ENCODE measurements around the gene COL7A1. TPM values are rescaled to one million over a fixed set of nuclear protein-coding genes. Genes with fewer than 3 reads are reported as not detected.

COL7A1 gene
- polyA plus RNA-seq, 3 donors = 15.5 to 31.0 (median 30.0) TPM

DNA sequence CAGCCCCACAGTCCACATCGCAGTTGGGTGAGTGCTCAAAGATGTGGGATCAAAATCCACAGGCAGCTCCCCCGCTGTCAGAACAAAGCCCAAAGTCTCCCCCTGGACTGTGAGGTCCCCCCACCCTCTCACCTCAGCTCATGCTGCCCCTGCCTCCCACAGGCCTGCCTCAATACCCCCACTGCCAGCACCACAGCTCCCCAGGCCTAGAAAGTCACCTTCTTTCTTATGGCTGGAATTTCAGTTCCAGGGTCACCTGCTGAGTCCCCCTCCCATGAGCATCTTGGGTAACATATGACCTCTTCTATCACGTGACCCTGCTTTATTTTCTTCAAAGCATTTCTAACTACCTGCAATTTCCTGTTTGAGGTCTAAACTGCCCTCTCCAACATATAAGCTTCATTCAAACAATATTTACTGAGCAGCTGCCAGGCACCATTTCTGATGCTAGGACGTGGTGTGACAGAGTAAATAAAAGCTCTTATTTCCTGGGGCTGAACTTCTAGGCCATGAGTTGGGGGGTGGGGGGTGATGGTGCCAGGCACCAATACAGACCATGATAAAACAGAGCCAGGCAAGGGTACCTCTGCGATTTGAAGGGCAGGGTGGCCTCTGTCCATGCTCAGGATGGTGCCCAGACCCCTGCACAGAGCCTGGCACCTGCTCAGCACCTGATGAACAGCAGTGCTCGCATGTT lies 28.9 kb upstream of the COL7A1 start:
- DNase-seq (ENCODE audit: extremely low read depth in 1 of 11, low read depth in 9 of 11, low spot score in 4 of 11) = peak in 1 of 11 donors; percentile 15

DNA sequence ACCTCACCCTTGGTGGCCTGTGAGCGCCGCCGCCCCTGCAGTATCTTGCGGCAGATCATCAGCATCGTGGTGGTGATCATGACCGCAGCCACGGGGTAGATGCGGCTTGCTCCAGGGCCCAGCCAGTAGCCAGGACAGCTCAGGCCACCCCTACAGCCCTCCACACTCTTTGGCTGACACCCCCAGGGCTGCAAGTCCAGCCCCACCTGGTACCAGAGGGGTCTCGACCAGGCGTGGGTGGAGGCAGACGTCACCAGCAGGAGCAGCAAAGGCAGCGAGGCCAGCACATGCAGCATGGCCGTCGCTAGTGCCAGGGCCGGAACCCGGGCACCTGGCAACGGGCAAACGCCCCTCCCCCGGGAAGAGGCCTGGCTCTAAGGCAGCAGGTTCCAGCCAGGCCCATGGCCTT lies 26.3 kb upstream of the COL7A1 start, which contains the start of gene TMEM89:
TMEM89 (minus strand) TSS at position 309 of the 409 bp plus-strand sequence; CDS start at position 296, 13 bp downstream.
- no peak for DNase-seq (ENCODE audit: extremely low read depth in 1 of 11, low read depth in 9 of 11, low spot score in 4 of 11)

DNA sequence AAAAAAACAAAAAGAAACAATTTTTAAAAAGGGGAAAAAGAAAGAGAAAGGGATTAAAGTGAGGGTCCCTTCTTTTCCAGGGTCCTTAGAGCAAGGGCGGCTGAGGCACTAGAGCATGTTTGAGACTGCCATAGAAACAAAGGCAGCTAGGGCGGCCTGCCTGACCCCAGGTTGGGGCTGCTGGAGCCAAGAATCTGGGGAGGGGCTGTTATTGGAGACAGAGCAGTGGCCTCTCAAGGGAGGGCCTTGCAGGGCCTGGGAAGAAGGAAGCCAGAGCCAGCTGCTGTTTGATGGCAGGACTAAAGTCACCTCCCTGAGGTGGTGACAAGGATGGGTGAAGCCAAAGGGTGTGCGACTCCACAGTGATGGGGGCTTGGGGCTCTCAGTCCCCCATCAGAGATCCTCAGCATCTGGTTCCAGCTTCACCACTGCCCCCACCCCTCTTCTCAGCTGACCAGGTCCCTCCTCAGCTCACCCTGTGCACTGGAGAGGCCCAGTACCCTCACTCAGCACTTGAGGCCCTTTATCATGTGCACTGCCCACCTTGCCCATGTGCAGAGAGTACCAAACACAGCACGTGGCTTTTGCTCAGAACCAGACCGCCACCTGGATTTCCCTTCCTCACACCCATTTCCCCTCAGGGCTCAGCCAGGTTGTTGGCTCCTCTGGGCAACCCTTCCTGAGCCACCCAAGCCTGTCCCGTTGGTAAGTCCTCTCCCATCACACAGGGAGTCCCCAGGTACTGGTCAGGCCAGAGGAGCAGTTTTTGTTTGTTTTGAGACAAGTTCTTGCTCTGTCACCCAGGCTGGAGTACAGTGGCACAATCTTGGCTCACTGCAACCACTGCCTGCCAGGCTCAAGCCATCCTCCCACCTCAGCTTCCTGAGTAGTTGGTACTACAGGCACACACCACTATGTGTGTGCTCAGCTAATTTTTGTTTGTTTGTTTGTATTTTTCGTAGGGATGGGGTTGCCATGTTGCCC lies 24.7 kb upstream of the COL7A1 start:
- no peak for DNase-seq (ENCODE audit: extremely low read depth in 1 of 11, low read depth in 9 of 11, low spot score in 4 of 11)

DNA sequence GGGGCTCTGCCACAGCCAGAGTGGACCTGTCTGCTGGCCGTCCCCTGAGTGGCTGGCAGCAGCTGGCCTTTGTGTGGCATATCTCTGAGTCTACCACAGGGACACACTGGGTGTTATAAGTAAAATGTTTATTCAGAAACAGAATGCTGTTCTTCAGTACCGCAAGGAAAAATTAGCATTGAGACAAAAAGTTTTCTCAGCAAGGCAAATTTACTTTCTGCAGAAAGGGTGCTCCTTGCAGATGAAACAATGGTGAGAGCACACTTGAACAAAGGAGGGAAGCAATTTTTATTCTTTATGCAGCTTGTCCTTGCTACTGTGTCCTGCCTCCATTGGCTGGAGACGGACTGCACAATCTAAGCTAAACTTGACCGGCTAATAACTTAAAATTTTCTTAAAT lies 22.4 kb upstream of the COL7A1 start:
- DNase-seq (ENCODE audit: extremely low read depth in 1 of 11, low read depth in 9 of 11, low spot score in 4 of 11) = no peak

DNA sequence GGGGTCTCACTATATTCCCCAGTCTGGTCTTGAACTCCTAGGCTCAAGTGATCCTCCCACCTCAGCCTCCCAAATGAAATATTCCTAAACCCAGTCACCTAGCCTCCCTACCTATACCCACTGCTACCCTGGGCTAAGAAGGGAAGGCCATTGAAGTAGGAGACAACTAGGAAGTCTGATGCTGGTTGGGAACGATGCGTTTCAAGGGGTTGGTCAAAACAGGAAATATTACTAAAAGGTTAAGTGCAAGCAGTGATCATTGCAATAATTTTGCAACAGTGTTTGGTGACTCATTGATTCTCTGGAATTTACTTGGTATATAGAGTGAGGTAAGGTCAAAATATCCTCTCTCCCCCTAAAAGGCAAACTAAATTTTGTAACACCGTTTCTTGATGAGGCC lies 18.9 kb upstream of the COL7A1 start:
- no peak for DNase-seq (ENCODE audit: extremely low read depth in 1 of 11, low read depth in 9 of 11, low spot score in 4 of 11)

DNA sequence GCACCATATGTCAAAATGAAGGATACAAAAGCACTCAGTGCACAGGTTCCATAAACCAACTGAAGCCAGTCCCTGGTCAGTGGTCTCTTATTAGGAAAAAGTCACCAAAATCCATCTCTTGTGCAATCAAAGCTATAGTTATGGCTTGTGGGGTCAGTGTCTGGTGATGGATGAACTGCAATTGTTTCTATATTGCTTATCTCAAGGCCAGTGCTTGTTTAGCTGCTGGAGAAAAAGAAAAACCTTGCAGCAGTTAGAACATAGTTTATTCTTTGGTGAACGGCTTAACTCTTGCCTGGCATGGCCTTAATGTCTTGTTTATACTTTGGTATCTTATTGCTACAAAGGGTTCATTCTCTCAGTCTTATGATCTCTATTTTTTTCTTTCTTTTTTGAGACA lies 17.2 kb upstream of the COL7A1 start:
- no peak for DNase-seq (ENCODE audit: extremely low read depth in 1 of 11, low read depth in 9 of 11, low spot score in 4 of 11)

DNA sequence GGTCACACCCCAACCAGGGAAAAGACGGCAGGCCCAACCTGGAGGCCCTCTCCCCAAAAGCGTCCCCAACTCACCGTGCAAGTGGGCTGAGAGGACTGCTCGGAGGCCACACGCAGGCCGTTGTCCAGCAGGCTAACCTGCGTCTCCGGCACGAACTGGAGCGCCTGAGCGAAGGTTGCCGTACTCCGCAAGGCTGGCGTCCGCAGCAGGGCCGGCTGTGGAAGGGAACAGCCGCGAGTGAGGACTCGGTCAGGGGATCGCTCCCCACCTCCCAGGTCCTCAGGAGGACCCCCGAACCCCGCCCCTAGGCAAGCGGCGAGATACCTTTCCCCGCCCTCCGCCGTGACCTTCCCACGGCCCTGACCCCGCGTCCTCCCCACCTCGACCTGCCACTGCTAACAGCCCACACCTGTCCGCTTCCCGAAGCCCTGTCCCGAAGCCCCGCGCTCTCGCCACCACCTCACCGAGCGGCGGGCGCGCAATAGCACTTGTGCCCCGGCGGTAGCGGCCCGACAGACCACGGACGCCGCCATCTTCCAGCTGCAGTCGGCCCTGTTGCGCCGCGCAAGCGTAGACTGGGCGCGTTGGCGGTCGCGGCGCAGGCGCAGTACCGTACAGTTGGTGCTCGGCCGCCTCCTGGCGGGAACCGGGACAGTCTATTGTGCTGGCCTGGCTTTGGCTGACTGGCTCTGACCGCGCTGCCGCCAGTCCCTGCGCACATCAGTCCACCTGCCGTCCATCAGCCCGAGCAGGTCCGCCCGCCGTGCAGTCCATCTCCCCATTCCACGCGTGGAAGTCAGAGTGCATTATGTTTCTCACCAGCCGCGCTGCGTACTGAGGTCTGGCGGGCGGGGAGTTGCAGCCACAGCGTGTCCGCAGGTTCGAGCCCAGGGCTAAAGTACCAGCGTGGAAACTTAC lies 14.2 kb upstream of the COL7A1 start, which contains the start of gene UQCRC1:
UQCRC1 (minus strand) TSS at position 559 of the 918 bp plus-strand sequence; CDS start at position 533, 26 bp downstream.
- DNase-seq (ENCODE audit: extremely low read depth in 1 of 11, low read depth in 9 of 11, low spot score in 4 of 11) = peak; percentile 77 to 92 (median 90)

DNA sequence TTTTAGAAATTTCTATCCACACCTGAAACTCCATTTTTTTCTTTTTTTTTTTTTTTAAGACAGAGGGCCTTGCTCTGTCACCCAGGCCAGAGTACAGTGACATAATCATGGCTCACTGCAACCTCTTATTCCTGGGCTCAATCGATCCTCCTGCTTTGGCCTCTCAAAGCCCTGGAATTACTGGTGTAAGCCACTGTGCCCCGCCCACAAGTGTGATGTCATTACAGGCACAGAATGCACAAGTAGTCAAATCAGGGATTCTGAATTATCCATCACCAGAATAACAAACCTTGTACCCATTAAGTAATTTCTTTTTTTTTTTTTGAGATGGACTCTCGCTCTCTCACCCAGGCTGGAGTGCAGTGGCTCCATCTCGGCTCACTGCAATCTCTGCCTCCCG lies 12.4 kb upstream of the COL7A1 start:
- no peak for DNase-seq (ENCODE audit: extremely low read depth in 1 of 11, low read depth in 9 of 11, low spot score in 4 of 11)

DNA sequence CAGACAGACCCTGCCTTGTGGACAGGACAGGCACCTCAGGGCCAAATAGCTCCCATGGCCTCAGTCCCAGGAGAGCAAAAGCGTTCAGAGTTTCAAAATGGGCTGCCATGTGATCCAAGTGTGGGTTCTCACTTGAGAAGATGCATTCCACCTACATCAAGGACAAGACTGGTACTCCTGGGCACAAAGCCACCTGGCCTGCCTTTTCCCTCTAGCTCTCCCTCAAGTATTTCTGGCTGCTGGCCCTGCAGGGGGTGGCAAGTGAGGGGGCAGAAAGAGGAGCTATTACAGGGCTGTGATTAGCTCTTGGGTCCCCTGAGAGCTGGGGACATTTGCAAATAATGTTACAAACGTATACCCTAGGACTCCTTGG lies 6.5 kb upstream of the COL7A1 start:
- DNase-seq (ENCODE audit: extremely low read depth in 1 of 11, low read depth in 9 of 11, low spot score in 4 of 11) = no peak

DNA sequence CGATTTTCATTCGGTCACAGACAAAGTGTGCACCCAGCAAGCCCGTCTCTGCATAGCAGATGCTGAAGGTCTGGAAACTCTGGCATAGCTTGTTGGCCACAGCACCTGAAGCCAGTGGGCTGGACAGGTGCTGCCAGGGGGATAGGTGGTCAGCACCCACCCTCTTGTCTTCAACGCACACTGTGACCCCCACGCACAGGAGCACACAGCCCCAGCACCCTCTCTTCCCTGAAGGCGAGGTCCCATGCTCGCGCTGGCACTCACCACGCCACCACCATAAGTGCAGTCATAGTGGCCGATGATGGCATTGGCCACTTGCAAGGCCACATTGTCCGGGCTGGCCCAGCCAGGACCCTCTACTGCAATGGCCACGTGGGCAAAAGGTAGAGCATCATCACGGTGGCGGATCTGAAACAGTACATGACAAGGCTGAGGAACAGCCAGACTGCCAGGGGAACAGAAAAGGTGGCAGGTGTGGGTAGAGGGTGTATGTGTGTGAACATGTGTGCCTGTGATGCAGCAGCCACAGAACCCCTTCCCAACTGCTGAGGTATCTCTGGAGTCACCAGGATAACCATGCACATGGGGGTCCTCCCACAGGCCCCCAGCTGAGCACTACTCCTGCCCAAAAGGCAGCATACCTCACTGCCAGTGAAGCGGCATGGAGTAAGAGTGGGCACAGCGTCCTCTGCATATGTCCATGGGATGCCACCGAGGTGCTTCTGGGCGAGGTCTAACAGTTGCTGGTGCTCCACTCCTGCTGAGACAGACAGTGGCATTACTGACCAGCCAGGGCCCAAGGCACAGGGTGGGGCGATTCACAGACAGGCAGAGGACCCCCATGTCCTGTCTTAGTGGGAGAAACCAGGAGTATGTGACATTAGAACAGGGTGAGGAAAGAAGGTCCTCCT lies 5.8 kb upstream of the COL7A1 start:
- no peak for DNase-seq (ENCODE audit: extremely low read depth in 1 of 11, low read depth in 9 of 11, low spot score in 4 of 11)

DNA sequence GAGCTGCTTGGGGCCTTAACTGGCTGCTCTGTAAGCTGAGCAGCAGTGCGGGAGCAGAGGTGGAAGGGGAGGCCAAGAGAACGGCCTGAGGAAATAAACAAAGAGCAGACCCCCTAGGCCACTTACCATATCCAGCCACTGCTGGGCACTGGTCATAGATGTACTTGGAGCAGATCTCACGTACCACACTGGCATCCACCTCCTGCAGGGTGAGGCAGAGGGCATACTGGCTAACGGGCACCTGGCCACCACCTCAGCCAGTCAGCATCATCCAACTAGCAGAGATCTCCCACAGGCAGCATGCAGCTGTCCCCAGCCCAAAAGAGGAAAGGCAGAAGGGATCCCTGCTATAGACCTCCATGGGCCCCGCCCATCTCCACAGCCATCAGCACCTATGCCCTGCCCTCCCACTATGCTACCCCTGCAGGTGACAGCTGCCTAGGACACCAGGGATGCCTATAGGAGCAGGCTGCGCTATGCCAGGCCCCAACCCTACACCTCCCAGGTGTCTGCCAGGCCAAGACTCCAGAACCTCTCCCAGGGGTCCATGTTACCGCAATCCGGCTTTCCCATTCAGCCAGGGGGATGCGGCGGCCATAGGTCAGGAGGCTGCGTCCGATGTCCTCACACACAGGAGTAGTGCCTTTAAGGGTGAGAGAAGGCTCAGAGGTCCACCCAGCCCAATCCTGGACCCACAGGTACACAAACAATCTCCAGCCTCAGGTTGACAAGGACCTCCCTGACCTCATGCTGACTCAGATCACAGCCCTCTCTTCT lies 4.6 kb upstream of the COL7A1 start:
- no peak for DNase-seq (ENCODE audit: extremely low read depth in 1 of 11, low read depth in 9 of 11, low spot score in 4 of 11)

DNA sequence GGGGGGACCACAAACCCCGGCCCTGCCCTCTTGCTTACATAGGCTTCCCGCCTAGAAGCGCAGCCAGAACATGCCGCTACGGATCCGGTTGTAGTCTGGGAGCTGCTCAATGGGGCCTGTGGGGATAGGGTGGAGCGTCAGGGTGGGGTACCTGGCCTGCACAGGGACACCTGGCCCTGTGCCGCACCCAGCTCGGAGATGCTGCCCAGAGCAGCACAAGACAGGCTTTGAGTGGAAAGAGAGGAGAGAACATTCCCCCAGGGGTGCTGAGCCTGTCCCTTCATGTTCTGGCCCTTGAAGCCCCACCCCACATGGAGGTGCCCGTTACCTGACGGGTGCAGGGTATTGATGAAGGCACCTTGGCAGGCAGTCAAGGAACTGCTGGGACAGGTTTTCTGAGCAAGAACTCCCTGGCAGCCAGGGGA lies 4.0 kb upstream of the COL7A1 start:
- DNase-seq (ENCODE audit: extremely low read depth in 1 of 11, low read depth in 9 of 11, low spot score in 4 of 11) = no peak

DNA sequence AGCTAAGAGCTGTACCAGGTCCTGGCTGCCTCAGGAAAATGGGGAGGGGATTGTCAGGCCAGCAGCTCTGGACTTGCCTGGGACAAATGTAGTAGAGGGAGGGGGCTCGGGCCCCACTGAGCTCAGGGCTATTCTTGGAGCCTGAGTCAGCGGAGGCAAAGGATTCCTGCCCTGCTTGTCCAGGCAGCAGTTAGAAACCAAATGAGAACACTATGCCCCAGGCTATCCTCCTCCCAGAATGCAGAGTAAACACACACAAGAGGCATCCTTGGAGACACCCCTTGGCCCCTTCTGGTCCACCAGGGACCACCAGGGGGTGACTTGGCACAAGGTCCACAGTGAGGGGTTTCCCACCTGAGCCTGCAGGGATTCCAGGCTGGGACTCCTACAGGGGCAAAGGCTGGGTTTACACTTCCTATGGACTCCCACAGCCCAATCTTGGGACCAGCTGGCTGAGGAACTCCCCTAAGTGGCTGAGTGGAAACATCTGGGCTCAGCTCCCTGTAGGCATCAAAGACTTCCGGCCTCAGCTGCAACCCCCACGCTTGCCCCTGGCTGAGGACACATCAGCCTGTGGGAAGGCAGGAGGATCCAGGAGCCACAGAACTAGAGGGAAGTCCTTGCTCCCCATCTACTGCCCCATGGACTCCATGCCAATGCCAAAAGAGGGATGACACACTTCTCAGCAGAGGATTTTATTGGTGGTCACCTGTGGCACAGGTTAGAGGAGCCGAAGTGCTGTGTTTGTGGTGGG lies 3.4 kb upstream of the COL7A1 start:
- peak in 10 of 11 donors; percentile 63 to 86 (median 78) for DNase-seq (ENCODE audit: extremely low read depth in 1 of 11, low read depth in 9 of 11, low spot score in 4 of 11)

DNA sequence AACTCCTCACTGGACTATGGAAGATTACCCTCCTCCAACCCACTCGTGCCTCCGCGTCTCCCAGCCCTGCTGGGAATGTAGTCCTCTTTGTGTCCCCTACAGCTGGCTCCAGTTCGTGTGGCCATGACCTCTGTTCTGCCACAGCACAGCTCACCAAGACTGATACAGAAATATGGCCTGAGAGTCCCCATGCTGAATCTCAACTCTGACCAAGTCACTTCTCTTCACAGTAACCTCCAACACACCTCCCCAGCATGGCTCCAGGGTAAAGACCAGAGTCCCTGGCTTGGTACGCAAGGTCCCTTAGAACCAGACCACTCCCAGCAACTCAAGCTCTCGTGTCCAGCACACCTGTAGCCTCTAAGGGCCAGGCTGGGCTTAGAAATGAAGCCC lies 2.3 kb upstream of the COL7A1 start:
- no peak for DNase-seq (ENCODE audit: extremely low read depth in 1 of 11, low read depth in 9 of 11, low spot score in 4 of 11)

DNA sequence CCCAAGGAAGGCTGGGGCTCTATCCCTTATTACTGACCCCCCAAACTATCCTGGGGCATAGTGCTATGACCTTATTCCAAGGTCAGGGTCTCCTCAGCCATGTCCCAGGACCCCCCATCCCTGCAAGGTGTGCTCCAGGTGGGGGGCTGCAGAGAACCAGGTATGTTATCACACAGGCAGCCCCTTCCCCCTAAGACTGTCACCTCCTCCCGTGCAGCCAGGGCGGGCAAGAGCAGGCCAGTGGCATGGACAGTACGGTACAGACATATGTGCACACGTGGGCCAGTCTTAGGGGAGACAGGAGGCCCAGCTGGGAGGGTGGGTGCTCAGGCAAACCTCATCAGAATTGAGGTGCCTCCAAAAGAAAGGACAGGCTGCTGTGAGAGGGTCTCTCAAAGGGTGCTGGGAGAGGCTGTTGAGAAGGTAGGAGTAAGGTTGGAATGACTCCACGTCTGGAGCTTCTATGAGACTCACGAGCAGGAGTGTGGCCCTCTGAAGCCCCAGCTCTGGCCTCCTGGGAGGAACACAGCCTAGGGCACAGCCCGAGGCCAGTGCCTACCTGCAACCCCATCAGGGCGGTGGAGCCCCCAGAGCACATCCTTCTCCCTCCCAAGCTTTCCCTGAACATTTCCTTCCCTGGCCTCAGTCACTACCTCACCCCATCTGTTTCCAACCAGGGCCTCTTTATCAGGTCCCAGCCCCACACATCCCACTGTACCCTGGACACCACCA lies 1.7 kb upstream of the COL7A1 start:
- DNase-seq (ENCODE audit: extremely low read depth in 1 of 11, low read depth in 9 of 11, low spot score in 4 of 11) = no peak

DNA sequence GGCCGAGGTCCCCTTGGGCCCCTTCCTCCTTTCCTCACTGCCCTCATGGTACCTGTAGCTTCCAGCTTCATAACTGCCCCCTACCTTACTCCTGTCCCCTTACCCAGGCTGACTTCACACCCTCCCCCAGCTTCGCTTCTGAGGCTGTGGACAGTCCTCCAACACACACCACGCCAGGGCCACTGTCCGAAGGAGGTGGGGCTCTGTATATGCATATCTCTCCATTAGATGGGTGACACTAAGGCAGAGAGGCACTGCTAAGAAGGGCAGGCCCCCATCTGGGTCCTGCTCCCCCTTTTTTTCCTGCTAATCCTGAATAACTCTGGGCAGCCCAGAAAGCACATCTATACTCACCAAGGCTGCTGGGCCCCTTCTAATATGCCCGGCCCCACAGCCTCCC lies 1.0 kb upstream of the COL7A1 start:
- DNase-seq (ENCODE audit: extremely low read depth in 1 of 11, low read depth in 9 of 11, low spot score in 4 of 11) = no peak
